RWPE2 (cell line): Measurements from ENCODE around the gene LRRC8B.

Experiments used
- ATAC-seq: fragments of 200-7000 bp; cut with Tn5 transposase; 3 replicates; pipeline ENCODE4 v1.9.1; 2021; ENCODE audit warnings: low read depth
- DNase-seq: peaks from one replicate; pipeline ENCODE4 v3.0.0-alpha.2; 2020; ENCODE audit warnings: low spot score
- H3K27ac ChIP-seq: fragments of 450-650 bp; 2 replicates; pipeline ENCODE4 v1.5.1; 2017; ENCODE audit warnings: mild to moderate bottlenecking; ENCODE audit not compliant: poor library complexity, severe bottlenecking
- H3K27me3 ChIP-seq: fragments of 250-450 bp; sonication (Bioruptor Pico); 2 replicates; pipeline ENCODE4 v1.5.1; 2021; ENCODE audit warnings: mild to moderate bottlenecking, moderate library complexity; ENCODE audit not compliant: insufficient read depth, poor library complexity, severe bottlenecking
- H3K36me3 ChIP-seq: fragments of 250-450 bp; sonication (Bioruptor Pico); 2 replicates; pipeline ENCODE4 v1.5.1; 2020; ENCODE audit warnings: low read depth, mild to moderate bottlenecking, moderate library complexity
- H3K4me1 ChIP-seq: fragments of 250-450 bp; sonication (Bioruptor Pico); 2 replicates; pipeline ENCODE4 v1.5.1; 2021; ENCODE audit warnings: mild to moderate bottlenecking, moderate library complexity; ENCODE audit not compliant: insufficient read depth, poor library complexity, severe bottlenecking
- H3K4me3 ChIP-seq: fragments of 250-450 bp; sonication (Bioruptor Pico); 2 replicates; pipeline ENCODE4 v1.5.1; 2021; ENCODE audit warnings: mild to moderate bottlenecking, moderate library complexity; ENCODE audit not compliant: severe bottlenecking
- H3K9me3 ChIP-seq: fragments of 250-450 bp; sonication (Bioruptor Pico); 2 replicates; pipeline ENCODE4 v1.5.1; 2021; ENCODE audit warnings: mild to moderate bottlenecking, moderate library complexity; ENCODE audit not compliant: severe bottlenecking
- TF ChIP-seq, protein P1 (sequence below): fragments of 450-650 bp; IDR thresholded peaks from one replicate; pipeline ENCODE4 v1.5.1; 2017; ENCODE audit warnings: mild to moderate bottlenecking, moderate library complexity; ENCODE audit not compliant: poor library complexity, severe bottlenecking

LRRC8B gene

DNA sequence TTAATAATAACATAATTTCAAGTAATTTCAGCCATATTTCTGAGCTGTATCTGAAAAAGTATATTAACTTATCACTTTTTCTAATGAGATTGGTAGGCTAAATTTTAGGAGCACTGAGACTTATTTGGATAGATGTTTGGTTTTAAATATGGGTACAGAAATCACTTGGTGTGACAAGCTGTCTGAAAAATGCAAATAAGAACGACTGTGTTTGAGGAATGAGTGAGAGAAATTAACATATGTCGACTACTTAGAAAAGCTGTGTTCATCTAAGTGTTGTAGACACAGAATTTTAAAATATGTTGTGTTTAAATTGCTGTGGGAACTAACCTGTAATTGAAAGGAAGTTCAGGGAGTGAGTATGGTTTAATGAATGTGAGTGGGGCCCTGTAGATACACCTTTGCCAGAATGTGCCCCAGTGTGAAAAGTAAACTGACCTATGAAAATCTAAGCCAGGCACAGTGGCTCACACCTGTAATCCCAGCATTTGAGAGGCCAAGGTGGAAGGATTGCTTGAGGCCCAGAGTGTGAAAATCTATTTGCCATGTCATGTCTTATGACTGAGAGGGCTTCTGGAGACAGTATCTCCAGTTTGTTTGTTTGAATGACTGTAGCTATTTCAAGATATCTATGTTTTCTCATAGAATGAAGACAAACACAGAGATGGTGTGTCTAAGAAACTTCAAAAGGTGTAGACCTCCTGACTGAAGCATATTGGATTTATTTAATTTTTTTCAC lies 54.5 kb downstream of the LRRC8B start:
- H3K27me3 ChIP-seq, result no peaks in the 10 kb centered on the region
- H3K4me1 ChIP-seq, result no peaks in the 10 kb centered on the region
- H3K4me3 ChIP-seq, result no peak overlapping the region
- TF ChIP-seq, protein P1, sequence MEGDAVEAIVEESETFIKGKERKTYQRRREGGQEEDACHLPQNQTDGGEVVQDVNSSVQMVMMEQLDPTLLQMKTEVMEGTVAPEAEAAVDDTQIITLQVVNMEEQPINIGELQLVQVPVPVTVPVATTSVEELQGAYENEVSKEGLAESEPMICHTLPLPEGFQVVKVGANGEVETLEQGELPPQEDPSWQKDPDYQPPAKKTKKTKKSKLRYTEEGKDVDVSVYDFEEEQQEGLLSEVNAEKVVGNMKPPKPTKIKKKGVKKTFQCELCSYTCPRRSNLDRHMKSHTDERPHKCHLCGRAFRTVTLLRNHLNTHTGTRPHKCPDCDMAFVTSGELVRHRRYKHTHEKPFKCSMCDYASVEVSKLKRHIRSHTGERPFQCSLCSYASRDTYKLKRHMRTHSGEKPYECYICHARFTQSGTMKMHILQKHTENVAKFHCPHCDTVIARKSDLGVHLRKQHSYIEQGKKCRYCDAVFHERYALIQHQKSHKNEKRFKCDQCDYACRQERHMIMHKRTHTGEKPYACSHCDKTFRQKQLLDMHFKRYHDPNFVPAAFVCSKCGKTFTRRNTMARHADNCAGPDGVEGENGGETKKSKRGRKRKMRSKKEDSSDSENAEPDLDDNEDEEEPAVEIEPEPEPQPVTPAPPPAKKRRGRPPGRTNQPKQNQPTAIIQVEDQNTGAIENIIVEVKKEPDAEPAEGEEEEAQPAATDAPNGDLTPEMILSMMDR, result no peak
- no peaks in the 10 kb centered on the region for H3K9me3 ChIP-seq
- H3K27ac ChIP-seq, result no peak overlapping the region
- DNase-seq (no peak), ATAC-seq (no peak)
- no peaks in the 10 kb centered on the region for H3K36me3 ChIP-seq

DNA sequence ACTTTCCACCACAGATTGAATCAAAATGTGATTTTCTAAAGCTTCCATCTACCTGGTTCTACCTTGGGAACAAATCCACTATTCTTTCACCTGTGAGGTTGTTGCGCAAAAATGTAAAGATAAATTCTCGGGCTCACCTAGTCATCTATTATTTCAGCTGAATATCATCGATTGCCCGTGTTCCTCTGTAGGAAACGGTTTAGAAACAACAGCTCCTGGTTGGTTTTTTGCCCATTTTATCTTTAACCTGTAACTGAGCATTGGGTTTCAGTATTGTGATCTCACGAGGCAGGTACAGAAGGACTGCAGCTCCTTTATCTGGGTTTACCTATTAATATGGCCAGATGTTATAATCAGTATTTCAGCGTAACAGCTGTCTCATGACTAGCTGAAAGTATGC lies 55.4 kb downstream of the LRRC8B start:
- Histone ChIP-seq H3K9me3 (no peaks in the 10 kb centered on the region), H3K4me1 (no peaks in the 10 kb centered on the region), H3K4me3 (no peak overlapping the region), H3K36me3 (no peaks in the 10 kb centered on the region), H3K27ac (no peak overlapping the region), H3K27me3 (no peaks in the 10 kb centered on the region)
- TF ChIP-seq, protein P1, result no peak
- ATAC-seq (no peak), DNase-seq (no peak)

DNA sequence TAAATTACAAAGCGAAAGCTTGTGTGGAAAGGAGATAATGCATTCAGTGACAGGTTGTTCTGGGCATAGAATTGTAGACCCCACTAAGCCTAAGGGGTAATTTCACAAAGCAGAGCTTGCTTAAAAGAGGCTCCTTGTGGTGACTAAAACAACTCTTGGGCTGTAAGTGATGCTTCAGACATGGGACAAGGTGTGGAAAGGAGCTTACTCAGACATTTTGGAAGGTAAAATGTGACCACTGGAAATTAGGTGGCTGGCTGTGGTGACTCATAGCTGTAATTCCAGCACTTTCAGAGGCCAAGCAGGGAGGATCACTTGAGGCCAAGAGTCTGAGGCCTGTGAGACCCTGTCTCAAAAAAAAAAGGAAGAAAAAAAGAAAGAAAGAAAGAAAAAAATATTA lies 57.2 kb downstream of the LRRC8B start:
- Histone ChIP-seq H3K9me3 (no peaks in the 10 kb centered on the region), H3K4me1 (no peaks in the 10 kb centered on the region), H3K27me3 (no peaks in the 10 kb centered on the region), H3K36me3 (no peaks in the 10 kb centered on the region), H3K27ac (no peak overlapping the region), H3K4me3 (no peak overlapping the region)
- DNase-seq (no peak), ATAC-seq (no peak)
- TF ChIP-seq, protein P1, result no peak

DNA sequence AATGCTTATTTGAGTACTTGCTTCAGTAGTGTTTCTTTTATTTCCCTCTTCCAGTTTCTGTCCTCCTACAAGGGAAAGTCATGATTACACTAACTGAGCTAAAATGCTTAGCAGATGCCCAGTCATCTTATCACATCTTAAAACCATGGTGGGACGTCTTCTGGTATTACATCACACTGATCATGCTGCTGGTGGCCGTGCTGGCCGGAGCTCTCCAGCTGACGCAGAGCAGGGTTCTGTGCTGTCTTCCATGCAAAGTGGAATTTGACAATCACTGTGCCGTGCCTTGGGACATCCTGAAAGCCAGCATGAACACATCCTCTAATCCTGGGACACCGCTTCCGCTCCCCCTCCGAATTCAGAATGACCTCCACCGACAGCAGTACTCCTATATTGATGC lies 57.9 kb downstream of the LRRC8B start:
- no peaks in the 10 kb centered on the region for H3K27me3 ChIP-seq
- no peaks in the 10 kb centered on the region for H3K4me1 ChIP-seq
- no peaks in the 10 kb centered on the region for H3K9me3 ChIP-seq
- ATAC-seq (no peak), DNase-seq (no peak)
- H3K4me3 ChIP-seq, result no peak overlapping the region
- TF ChIP-seq, protein P1, result no peak
- H3K36me3 ChIP-seq, result no peaks in the 10 kb centered on the region
- H3K27ac ChIP-seq, result no peak overlapping the region

DNA sequence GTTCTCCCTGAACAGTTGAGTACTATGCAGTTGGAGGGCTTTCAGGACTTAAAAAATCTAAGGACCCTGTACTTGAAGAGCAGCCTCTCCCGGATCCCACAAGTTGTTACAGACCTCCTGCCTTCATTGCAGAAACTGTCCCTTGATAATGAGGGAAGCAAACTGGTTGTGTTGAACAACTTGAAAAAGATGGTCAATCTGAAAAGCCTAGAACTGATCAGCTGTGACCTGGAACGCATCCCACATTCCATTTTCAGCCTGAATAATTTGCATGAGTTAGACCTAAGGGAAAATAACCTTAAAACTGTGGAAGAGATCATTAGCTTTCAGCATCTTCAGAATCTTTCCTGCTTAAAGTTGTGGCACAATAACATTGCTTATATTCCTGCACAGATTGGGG lies 59.6 kb downstream of the LRRC8B start:
- TF ChIP-seq, protein P1, result no peak
- DNase-seq (no peak), ATAC-seq (no peak)
- Histone ChIP-seq H3K27me3 (no peaks in the 10 kb centered on the region), H3K4me1 (no peaks in the 10 kb centered on the region), H3K4me3 (no peak overlapping the region), H3K9me3 (no peaks in the 10 kb centered on the region), H3K36me3 (no peaks in the 10 kb centered on the region), H3K27ac (no peak overlapping the region)
